SH-SY5Y (cell line): ENCODE results near the gene PLBD1.

Experiments used
- GATA2 ChIP-seq: IDR thresholded peaks from 2 replicates; pipeline ENCODE4 v1.6.1; 2011; ENCODE audit warnings: mild to moderate bottlenecking, low read depth, low read length
- GATA3 ChIP-seq: IDR thresholded peaks from 2 replicates; pipeline ENCODE4 v1.6.1; 2011; ENCODE audit warnings: low read depth, mild to moderate bottlenecking, low read length, moderate library complexity

The PLBD1 gene

DNA sequence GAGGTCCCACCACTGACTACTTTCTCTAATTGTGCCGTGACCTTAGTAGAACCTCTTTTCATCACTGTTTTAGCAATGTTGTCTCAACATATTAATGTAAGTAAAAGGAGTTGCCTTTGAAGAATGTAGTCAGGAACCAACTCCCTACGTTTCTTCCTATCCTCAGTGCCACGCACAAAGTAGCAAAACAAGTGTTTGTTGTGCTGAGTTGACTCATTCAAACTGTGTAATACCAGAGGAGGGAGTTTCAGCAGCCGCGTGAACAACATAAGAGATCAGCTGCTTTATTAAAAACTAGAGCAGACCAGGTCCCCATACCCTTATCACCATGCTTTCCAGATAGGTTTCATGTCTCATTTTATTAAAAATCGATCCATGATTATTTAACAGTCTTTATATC is 19.1 kb downstream of the PLBD1 start:
- no peak for TF ChIP-seq GATA3
- no peak for TF ChIP-seq GATA2

- TF ChIP-seq GATA3, result no peak
- TF ChIP-seq GATA2, result no peak
These were observed 20.1 kb downstream of the PLBD1 start for GRCh38 chr12:14547571-14547970.

DNA sequence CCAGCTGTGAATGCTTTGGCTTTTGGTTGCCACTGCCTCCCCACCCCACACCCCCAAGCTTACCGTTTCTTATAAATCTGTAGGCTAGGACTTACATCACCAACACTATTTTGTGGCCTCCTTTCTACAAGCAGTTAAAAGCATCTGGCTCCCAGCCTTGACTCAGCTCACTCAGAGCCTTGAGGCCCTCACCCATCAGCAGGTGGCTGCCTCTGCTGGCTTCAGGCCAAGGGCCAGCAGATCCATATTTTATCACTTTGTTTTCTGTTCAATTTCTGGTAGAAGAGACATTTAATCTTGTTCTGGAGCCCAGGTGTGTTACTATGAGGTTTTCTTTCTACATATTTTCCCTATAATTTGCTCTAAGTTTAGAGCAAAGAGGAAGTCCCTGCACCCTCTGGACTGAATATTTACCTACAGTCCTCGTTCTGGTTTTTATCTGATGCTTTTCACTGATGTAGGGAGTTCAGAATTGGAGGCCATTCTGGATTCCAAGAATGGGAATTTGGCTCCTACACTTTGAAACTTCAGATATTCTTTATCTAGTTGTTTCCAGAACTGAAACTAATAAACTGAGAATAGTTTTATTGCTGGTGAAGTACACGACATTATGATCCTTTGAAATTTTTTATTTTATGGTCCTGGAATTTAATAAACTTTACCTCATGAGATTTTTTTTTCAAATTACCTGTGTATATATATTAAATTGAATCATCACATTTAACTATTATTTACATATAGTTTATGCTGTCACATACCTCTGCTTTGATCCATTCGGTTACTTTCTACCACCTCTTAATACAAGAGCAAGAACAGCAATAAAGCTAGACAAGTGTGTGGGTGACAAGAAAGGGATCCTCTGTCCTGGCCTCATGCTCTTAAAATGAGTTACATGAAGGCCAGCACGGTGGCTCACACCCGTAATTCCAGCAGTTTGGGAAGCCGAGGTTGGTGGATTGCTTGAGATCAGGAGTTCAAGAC is 22.2 kb downstream of the PLBD1 start:
- TF ChIP-seq GATA2, result no peak
- TF ChIP-seq GATA3, result no peak

DNA sequence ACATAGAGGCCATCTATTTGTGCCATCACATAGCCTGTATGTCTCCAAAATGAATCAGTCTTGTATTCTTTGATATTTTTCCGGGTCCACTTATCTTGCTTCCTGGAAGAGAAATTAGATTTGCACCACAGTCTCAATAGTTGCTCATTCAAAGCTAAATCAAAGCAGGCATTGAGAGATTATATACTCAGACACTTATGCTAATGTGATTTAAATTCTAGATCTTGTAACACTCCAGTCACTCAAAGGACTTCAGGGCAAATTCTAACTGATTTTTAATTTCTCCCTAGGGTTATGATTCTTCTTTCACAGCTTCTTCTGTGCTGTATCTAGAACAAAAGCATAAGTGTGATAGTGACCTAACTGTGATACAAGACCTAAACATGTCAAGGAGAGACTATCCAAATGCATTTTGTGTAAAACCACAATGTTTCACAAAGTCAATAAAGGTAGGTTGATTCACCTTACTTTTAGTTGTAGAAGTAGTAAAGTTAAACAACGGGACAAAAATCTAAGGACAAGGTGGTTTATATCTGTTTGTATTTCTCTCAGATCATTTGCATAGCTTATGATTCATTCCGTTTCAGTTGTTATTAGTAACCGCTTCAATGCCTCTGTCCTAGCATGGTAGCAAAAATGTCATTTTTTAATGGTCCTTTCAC is 26.8 kb downstream of the PLBD1 start:
- no peak for TF ChIP-seq GATA3
- no peak for TF ChIP-seq GATA2

DNA sequence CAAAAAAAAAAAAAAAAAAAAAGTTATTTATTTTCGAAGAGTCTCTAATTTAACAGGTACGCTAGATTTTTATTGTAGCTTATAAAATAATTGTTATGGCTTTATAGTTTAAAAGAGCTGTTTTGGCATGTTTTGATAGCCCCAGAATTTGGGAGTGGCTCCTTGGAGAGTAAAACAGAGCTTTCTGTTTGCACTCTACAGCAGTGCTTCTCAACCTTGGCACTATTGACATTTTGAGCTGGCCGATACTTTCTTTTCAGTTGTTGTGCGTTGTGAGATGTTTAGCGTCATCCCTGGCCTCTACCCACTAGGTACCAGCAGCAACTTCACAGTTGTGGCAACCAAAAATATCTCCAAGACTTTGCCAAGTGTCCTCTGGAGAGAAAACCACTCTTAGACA is 30.6 kb downstream of the PLBD1 start:
- TF ChIP-seq GATA3 (no peak), GATA2 (no peak)

GRCh38 chr12:14532152-14532551 is 35.5 kb downstream of the PLBD1 start:
- TF ChIP-seq GATA3, result no peak
- TF ChIP-seq GATA2, result no peak

- no peak for TF ChIP-seq GATA2
- TF ChIP-seq GATA3, result no peak
These were observed 41.7 kb downstream of the PLBD1 start for GRCh38 chr12:14525964-14526363.

GRCh38 chr12:14521822-14522221 is 45.9 kb downstream of the PLBD1 start:
- TF ChIP-seq GATA3 (no peak), GATA2 (no peak)

DNA sequence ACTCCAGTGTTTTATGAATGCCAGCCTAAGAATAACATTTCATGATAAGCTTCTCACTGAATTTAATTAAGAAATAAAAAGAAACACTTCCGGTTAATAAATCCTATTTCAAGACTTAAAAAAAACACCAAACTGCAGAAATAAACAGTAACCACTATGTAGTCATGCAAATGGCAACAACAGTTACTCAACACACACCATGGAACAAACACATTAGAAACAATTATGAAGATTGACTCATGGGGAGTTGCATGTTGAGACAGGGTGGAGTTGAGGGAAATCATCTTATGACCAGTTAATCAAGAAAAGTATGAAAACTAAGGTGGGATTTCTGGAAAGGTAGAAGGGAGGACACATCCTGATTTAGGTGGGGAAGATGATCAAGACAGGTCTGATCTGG is 52.7 kb downstream of the PLBD1 start:
- TF ChIP-seq GATA3 (no peak), GATA2 (no peak)

DNA sequence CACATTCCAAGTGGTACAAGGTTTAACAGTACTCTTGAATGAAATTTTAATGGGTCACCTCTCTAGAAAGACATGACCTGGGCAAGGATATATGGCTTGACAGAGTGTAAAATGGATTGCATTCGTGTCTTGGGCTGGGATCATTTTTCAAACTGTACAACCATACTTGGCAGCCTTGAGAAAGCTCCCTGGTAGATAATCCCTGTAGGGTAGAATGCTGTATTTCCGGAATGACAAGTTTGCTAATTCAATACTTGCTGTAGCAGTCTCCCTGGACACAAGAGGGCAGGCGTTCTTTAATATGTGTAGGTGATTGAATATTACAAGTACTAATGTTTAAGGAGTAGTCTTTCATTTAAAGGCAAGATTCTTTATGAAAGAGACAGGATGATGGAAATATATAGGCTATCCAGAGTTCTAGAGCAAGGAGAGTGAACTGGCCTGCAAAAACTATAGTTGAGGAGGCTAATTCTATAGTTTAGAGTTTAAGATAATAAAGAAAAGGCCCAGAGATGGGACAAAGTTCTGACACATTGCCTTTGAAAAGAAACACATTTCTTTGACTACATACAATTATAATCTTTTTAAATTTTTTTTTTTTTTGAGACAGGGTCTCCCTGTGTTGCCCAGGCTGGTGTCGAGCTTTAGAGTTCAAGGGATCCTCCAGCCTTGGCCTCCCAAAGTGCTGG is 53.4 kb downstream of the PLBD1 start:
- TF ChIP-seq GATA2, result no peak
- no peak for TF ChIP-seq GATA3

- TF ChIP-seq GATA3 (no peak), GATA2 (no peak)
These were observed 57.1 kb downstream of the PLBD1 start for GRCh38 chr12:14510574-14510973.

- no peak for TF ChIP-seq GATA2
- TF ChIP-seq GATA3, result no peak
These were observed 61.8 kb downstream of the PLBD1 start for GRCh38 chr12:14505626-14506596.

DNA sequence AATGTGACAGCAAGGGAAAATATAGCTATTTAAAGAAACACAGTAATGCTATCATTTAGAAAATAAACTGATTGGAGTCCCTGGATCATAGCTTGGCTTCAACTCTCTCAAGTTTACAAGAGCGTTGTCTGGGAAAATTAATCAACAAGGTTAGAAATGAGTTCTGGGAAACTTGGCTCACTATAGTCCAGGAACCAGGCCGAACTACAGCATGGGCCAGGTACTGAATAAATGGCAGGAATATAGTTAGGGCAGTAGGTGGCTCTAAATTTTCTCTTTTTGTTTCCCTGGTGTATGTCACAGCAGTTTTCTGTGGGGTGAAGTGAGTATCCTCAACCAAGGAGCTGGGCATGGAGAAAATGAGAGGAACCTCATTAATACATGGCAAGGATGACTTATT is 72.4 kb downstream of the PLBD1 start:
- TF ChIP-seq GATA2 (no peak), GATA3 (no peak)

GRCh38 chr12:14482886-14483285 is 84.8 kb downstream of the PLBD1 start:
- TF ChIP-seq GATA2 (no peak), GATA3 (no peak)
